Measurements from ENCODE around the gene XRCC1.

- TF ChIP-seq CTCF (IDR thresholded peaks at IDR 0.05) (no peak), POLR2A (IDR thresholded peaks at IDR 0.05) (no peak)
Observed at GRCh38 chr19:43574424-43575155, 737 bp downstream of the XRCC1 start.
